Dermis blood vessel endothelial cell (primary cell): Measurements from ENCODE around the gene CSAD. TPM values are rescaled to one million over a fixed set of nuclear protein-coding genes. Genes with fewer than 3 reads are reported as not detected.

Source experiments
- DNase-seq: peaks from one replicate; pipeline ENCODE4 v3.0.0; 2010
- total RNA-seq: library from RNA; depleted of rRNA; stranded (reverse); fragments of >200 nt; gene quantifications from 2 replicates; pipeline ENCODE4 v1.2.3, GENCODE V29; 2014

CSAD gene, protein sequence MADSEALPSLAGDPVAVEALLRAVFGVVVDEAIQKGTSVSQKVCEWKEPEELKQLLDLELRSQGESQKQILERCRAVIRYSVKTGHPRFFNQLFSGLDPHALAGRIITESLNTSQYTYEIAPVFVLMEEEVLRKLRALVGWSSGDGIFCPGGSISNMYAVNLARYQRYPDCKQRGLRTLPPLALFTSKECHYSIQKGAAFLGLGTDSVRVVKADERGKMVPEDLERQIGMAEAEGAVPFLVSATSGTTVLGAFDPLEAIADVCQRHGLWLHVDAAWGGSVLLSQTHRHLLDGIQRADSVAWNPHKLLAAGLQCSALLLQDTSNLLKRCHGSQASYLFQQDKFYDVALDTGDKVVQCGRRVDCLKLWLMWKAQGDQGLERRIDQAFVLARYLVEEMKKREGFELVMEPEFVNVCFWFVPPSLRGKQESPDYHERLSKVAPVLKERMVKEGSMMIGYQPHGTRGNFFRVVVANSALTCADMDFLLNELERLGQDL
- total RNA-seq = 2.9 and 6.5 TPM in 2 replicates

DNA sequence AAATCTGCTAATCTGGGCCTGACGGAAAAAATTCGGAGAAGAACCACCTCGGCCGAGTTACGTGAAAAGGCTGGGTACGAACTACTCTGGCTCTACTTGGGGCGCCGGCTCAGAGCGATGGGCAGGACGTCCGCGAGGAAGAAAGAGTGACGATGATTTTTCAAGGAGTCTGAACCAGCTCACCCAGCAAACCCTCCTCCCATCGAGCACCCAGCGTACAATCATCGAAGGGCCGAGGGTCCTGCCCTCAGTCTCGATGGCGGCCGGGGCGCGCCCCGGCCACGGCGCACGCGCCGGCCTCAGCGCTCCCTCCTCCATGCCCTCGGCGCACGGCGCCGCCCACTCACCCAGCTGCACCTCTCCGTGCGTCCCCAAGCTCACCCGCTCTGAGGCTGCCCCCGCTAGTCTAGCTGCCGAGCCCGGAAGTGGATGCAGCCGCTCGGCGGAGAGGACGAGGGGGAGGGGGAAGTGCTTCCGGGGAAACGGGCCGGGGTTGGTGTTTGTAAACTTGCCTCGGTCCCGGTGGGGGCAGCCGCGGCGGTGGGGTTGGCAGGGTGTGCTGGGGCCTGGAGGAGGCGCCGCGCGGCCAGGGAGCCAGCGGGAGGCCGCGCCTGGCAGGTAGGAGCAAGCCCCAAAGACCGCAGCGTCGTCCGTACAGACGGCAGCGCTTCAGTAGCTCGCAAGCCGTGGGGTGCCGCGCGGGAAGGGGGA lies at the start of gene CSAD, which contains the start of gene ZNF740:
Gene CSAD, minus strand, starts transcription at position 706 of the 711 bp plus-strand sequence. CDS start 7,455 bp downstream, outside the sequence.
Gene ZNF740, plus strand, starts transcription at position 503 of the 711 bp plus-strand sequence. CDS start 1,262 bp downstream, outside the sequence.
- DNase-seq = peak; percentile 97

DNA sequence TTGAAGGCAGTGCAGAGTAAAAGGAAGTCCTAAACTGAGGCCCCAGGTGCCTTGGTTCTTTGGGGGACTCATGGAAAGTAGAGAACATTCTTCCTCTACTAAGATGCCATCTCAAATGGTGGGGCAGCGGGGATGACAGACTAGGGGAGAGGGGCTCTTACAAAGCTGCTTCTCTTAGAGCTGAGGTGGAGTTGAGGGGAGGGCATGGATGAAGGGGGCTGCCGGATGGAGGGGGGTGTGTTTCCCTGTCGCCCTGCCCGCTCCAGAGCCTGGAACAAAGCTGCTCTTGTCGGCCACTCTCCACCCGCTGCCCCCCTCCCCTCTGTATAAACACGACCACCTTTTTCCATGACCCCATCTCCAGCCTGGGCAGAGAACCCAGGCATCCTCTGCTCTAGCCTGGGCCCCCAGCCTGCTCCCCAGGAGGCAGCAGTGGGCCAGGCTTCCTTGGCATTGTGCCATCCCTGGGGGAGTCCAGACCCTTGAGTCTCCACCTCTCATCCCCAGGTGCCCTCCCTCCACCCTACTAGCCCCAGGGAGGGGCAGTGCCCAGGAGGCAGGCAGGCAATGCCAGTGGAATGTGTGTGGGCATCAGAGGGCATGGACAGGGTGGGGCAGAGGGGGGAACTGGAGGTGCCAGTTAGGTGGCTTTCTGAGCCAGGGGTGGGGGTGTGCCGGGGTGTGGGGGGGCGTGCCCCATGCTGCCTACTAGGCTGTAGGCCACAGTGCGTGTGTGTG lies 49.6 kb upstream of the CSAD start:
- DNase-seq = no peak

DNA sequence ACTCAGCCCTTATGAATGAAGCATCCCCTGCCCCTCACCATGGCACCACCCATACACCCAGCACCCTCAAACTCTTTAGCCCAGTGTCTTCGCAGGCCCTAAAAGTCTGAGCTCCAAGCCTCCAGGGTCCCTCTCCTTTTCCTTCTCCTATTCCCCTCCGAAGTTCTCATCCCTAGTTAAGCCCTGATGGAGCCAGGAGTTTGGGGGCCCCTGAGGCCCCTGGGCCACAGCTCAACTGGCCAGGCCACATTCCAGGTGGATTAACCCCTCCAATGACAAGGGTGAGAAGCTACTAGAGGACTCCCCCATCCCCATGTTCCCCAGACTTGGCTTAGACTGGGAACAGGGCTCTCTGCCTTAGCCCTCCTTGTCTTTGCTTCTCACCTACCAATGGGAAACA lies 48.7 kb upstream of the CSAD start:
- no peak for DNase-seq

DNA sequence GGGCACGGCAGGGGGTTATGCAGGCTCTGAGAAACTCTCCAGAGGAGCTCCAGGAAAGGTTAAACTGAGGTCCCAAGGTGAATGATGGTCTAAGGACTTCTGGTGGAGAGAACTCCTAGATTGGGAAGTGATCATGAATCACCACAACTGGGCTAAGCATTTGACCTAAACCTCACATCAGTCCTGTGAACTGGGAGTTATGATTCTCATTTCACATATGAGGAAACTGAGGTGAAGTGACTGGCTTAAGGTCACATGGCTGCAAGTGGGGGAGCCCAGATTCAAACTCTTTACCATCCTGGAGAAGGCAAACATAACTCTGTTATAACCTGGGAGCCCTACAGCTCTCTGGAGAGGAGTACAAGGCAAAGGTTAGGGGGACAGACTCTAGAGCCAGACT lies 47.1 kb upstream of the CSAD start:
- no peak for DNase-seq

DNA sequence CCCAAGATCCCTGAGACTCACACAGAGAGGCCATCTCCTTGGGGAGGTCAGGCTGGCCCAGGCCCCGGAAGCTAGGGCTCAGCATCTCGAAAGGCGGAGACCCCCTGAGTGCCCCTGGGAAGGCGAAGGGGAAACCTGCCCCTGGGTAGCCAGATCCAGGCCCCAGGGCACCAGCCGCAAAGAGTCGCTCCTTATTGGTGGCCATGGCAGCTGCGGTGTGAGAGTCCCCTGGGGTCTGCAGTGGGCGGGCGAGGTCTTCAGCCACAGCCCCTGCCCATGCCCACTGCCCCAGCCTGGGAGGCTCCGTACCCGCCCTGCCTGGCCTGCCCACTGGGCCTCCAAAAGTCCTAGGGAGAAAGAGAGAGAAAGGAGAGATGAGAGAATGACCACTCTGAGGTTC lies 46.6 kb upstream of the CSAD start:
- no peak for DNase-seq

DNA sequence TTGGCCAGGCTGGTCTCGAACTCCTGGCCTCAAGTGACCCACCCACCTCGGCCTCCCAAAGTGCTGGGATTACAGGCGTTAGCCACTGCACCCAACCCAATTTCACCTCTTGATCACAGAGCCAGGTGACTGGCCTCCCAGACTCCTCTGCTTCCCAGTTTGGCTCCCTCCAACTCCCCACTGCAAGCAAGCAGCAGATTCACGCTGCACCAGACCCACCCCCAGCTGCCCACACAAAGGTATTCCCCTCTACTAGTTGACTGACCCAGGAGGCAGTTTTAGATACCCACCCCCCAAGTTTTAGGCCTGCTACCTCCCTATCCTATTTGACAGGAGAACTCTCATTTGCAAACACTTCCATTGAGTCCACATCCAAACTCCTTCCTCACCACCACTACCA lies 46.1 kb upstream of the CSAD start:
- DNase-seq = no peak

DNA sequence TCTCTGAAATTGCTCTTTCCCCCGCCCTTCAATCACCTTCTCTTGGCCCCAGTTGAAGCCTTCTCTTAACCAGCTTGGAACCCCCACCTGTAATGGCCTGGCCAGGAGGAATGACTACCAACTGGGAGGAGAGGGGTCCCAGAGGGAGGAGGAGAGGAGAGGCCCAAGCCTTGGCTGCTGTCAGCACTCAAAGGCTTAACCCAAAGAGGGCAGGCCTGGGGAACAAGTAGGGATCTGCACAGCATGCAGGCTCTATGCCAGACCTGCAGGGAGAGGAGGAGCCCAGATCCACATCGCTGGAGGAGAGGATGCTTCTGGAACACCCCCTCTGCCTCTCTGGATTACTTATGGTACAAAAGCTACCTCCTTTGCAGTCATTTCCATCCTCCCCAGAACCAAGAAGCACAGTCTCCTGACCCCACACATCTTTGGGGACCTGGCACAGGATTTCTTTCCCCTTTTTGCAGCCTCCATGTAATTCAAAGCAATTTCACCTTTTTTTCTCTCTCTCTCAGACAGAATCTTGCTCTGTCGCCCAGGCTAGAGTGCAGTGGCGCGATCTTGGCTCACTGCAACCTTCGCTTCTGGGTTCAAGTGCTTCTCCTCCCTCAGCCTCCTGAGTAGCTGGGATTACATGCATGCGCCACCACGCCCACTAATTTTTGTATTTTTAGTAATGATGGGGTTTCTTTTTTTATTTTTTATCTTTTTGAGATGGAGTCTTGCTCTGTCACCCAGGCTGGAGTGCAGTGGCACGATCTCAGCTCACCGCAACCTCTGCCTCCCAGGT lies 45.1 kb upstream of the CSAD start:
- no peak for DNase-seq

DNA sequence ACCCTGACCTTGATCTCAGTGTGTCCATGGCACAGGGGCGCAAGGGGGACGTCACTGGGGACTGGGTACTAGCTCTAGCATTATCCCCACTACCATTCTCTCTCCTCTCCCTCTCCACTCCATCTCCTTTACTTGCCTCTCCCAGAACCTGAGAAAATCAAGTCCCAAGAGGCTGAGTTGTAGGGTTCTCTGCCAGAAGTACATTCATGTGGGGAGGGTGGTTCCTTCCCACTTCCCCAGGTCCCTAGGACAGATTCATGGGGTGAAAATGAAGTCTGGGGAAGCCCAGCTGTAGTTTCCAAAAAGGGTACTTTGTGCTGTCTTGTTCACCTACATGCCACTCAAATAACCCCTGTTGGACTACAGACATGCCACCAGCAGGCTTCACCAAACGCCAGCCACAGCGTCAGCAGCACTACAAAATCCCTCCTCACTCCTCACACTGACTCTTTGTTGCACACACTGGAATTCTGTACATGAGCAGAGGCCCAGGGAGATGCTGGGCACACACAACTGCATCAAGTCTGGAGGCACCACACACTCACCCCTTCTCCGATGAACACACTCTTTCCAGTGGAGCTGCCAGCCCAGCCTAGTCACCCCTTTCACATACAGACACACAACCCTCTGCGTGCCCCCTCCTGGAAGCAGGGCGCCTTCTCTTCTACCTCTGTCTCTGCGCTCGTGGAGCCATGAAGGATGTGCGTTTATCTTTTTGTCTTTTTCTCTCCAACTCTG lies 44.3 kb upstream of the CSAD start:
- DNase-seq = no peak

DNA sequence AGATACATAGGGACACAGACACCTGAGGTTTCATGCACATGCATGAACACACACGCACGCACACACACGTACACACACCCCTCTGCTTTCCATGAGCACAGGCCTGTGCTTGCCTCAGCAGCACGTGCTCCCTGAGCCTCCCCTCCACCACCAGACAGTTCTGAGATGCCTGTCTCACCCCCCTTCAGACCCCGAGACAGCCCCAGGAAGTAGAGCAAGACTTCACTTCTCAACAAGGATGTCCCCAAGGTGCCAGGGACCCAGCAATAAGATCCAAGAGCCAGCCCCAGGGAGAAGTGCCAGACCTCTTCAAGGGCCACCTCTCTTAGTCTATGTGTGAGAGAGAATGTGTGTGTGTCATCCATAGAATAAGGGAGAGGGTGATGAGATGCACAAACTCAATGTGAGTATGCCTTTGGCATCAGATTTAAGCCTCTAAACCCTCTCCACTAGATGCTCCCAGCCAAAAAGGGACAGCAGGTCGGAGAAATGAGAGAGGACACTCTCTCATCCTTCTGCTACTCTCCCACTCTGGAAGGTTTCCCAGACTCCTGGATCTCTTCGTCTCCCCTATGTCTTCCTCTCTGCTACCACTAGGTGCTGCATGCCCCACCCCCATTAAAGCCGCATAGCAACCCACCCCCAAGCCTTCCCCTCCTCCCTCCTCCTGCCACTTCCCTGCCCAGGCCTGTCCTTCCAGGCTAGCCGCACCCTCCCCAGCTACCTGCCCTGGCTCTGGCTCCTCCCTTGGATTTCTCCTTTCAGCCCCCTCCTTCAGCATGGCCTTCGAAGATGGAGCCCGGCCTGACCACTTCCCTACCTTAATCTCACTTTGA lies 43.6 kb upstream of the CSAD start:
- no peak for DNase-seq

DNA sequence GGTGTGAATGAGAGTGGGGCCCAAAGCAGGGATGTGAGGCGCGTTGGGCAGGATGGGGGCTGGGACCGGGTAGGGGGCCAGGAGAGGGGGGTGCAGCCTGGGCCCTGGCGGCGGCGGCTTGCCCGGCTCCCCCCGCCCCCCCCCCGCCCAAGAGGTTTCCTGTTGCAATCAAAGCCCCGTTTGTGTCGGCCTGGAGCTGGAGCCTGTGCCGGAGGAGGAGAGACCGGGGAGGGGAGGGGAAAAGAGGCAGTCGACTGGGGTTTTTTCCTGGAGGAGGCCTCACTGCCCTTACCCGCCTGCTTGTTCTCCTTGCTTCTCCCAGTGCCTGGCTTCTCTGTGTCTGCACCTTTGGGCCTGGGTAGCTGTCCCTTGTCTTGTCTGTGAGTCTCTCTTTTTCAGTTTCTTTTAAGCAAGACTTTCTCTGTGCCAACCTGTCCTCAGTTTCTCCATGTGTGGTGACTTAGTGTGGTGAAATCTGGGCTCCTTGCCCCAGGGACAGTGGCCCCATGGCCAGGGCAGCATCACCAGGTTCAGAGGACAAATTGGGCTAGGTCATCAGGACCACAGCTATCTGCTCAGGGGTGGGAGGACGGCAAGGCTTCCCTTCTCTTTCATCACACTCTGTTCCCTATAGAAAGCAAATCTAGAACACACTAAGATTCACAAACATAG lies 42.8 kb upstream of the CSAD start:
- peak; percentile 65 for DNase-seq

DNA sequence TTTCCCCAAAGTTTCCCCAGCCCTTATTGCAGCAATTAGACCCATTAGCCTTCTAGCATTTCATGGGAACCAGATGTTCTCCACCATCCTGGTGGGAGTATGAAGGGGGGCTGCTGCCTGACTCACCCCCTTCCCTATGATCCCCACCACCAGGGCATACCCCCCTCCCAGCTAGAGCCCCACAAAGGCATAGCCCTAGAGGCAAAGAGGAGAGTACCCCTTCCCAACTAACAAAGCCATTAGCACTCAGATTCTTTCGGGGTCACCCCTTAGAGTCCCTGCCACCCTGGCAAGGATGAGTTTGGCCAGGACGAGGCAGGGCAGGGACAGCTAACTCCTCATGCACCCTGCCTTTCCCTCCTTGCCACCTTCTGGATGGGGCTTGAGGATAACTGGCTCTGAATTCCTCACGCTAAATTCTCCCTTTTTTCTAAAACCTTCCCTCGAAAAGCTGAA lies 42.1 kb upstream of the CSAD start:
- DNase-seq = no peak

DNA sequence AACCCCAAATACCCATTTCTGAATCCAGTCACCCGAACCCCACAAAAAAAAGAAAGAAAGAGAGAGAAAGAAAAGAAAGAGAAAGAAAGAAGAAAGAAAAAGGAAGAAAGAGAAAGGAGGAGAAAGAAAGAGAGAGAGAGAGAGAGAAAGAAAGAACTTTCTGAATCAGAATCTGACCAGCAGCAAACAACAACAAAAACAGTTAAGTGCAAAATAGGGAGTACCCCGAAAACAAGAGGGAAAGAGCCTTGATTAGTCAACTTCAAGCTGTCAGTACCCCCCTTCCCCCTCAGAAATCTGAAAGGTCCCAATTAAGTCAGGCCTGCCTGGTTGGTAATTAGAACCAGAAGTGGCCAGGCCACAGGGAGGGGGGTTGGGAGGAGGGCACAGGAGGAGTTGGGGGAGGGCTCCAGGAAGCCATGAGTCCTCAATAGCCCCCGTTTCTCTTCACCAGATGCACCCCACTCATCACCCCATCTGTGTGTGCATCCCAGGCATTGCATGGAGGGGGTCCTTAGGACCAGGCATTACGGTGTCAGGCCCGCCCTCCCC lies 41.5 kb upstream of the CSAD start:
- no peak for DNase-seq

DNA sequence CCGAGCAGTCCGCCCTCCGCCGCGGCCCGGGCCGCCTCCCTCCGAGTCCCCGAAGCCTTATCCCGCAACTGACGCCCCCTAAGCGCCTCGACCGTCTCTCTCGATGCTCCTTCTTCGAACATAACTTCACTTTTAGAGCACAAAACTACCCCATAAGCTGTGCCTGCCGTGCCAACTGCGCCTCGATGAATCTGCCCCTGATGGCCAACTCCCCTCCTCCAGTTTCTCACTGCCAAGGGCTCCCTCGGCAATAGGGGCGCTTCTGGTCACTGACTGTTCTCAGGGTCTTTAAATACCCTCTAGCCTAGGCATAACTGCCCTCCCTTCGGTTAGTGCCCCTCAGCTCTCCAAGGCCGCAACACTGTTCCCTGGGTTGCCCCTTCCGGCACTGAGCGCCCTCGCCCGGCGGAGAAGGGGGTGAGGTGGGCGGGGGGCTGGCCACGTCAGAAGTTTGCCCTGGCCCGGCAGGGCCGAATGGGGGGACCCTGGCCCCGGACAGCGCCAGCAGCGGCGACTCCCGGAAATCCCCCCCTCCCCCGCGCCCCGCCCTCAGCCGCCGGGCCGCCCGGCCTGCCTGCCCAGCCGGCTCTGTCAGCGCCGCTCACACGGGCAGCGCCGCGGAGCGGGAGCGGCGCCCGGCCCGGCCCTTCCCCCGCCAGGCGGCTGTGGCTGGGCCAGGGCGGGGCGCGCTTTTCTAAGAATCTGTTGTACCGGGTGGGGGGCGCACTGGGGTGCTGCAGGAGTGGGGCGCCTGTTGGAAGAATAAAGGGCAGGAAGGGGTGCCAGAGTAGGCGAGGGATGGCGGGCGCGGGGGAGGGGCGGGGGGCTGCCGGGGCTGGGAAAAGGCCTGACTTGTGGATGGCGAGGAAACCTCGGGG lies 40.7 kb upstream of the CSAD start:
- peak; percentile 66 for DNase-seq

DNA sequence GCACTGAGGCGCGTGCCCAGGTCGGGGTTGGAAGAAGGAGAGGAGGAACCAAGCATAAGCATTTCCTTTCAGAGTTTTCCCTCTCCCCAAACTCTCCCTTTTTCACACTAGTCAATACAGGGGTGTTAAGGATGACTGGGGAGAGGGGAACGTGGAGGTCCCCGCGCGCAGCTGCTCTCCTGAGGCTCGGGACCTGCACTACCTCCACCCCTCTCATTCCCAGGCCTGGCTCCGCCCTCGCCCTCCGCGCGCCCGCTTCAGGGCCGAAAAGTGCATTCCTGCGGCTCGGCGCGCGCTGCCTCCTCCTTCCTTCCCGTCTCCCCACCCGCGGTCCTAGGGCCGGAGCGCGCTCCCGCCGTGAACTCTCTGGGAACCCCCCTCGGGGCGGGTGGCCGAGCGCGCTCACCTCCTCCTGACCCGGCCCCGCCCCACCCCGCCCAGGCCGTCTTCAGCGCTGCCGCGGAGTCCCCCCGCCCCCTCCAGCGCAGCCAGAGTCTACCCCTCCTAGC lies 40.0 kb upstream of the CSAD start:
- peak; percentile 93 for DNase-seq

DNA sequence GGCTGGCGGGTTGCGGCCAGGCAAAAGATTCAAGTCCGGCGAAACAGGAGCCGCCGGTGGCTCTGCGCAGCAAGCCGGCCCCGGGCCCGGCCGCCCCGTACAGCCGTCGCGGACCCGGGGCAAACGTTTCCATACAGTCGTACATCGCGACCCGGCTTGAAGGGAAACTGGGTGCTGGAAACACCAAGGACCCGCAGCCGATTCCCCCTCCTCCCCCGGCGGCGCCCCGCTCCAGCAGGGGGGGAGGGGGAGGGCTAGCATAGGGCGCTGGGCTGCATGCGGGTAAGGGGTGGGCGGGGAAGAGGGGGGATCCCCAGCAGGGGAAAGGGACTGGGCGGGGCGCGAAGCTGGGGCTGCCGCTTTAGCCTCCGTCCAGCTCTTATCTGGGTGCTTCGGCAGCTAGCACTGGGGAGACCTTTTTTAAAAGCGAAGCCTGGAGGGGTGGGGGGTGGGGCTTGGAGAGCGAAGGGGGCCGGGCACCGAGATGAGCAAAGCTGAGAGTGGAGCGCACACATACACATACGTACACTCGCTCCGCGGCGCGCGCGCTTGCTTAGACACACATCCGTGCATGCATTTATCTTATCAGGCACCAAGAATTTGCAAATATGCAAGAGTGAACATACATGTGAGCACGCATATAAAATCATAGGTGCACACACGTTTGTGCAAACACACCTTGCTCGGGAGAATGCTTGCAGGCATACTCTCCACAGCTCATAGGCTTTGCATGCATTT lies 39.4 kb upstream of the CSAD start:
- peak; percentile 77 for DNase-seq

DNA sequence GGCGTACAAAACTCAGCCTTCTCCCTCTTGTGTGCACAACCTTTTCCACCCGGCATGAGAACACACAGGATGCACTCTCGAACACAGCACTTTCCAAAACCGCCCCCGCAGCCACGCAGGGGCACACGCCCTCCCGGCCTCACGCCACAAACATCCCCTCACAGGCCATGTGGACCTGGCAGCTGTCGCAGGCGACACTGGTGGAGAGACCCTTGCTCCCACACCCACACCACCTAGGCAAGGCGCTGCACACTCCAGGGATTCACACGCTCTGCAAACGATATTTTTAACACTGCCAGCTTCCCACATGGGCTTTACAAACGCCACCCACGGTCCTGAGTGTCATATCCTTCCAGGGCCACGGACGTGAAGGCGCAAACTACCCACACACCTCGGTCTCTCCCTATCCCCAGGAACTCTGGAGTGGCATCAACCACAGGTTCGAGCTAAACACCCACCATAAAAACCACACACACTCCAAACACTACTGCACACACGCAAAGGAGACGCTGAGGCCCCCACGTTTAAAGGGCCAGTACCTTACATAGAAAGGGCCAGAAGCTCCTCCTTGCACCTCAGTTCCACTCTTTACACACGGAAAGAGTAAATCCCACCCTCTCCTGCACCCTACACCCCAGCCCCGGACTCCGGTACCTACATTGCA lies 38.7 kb upstream of the CSAD start:
- peak; percentile 51 for DNase-seq
